HG02642 (cell line): ENCODE data around the gene NUDT14.

ENCODE experiments used
- ATAC-seq: cut with Tn5 transposase; IDR thresholded peaks from one replicate; pipeline ENCODE4 v1.9.1; 2021; ENCODE audit warnings: mild to moderate bottlenecking; ENCODE audit not compliant: unreplicated experiment, poor library complexity

NUDT14 gene

GRCh38 chr14:105200641-105201040, 19.5 kb upstream of the NUDT14 start:
- no peak for ATAC-seq

- no peak for ATAC-seq
Observed at GRCh38 chr14:105200074-105200473, 19.0 kb upstream of the NUDT14 start.

- ATAC-seq = no peak
Observed at GRCh38 chr14:105199093-105199492, 18.0 kb upstream of the NUDT14 start.

GRCh38 chr14:105198588-105198987, 17.5 kb upstream of the NUDT14 start:
- ATAC-seq = no peak

GRCh38 chr14:105197211-105197641, 16.1 kb upstream of the NUDT14 start:
- ATAC-seq = no peak

GRCh38 chr14:105196265-105196960, 15.3 kb upstream of the NUDT14 start:
- ATAC-seq = no peak

- ATAC-seq = no peak
Observed at GRCh38 chr14:105195522-105196264, 14.6 kb upstream of the NUDT14 start.

DNA sequence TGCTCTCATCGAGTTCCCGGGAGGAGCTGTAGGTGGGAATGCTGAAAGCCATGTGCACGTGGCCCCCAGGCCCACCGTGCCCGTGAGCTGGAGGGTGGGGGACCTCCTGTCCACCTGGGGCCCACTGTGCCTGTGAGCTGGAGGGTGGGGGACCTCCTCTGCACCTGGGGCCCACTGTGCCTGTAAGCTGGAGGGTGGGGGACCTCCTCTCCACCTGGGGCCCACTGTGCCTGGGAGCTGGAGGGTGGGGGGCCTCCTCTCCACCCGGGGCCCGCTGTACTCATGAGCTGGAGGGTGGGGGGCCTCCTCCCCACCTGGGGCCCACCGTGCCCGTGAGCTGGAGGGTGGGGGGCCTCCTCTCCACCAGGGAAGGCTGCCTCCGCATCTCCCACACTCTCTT, 13.9 kb upstream of the NUDT14 start:
- ATAC-seq = no peak

- ATAC-seq = no peak
Observed at GRCh38 chr14:105193916-105194782, 13.0 kb upstream of the NUDT14 start.

DNA sequence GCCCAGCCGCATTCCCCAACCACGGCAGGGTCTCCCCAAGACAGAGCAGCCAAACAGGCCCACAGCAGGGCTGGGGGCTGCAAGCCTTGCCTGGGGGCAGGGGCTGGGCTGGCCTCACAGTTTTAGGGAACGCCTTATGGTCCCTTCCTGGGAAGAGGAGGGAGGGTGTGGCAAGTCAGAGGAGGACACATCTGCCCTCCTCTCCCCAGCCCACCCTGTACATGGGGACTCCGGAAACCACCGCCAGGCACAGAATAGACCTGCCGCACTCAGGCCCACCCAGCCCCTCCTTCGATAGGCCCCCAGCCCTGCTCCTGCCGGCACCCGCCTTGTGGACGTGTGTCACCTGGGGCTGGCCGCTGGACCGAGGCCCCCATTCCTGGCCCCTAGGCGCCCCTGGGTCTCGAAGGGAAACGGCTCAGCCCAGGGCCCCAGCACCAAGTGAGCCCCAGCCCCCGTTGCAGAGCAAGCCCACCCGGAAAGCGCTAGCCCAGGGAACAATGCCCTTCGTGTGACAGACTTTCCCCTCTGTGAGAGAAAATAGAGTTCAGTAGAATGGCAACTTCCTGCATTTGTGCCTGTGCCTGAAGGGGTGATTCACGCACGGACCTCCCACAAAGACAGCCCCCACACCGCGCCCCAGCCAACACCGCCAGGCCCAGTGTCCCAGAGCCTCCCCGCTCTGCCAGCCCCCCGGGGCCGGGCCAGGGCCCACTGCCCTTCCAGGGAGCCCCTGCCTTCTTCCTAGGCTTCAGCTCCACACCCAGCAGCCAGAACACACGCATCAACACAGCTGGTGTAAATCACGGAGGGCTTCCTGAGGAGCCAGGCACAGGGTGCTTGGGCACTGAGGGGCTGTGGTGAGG, 12.0 kb upstream of the NUDT14 start:
- ATAC-seq = no peak

DNA sequence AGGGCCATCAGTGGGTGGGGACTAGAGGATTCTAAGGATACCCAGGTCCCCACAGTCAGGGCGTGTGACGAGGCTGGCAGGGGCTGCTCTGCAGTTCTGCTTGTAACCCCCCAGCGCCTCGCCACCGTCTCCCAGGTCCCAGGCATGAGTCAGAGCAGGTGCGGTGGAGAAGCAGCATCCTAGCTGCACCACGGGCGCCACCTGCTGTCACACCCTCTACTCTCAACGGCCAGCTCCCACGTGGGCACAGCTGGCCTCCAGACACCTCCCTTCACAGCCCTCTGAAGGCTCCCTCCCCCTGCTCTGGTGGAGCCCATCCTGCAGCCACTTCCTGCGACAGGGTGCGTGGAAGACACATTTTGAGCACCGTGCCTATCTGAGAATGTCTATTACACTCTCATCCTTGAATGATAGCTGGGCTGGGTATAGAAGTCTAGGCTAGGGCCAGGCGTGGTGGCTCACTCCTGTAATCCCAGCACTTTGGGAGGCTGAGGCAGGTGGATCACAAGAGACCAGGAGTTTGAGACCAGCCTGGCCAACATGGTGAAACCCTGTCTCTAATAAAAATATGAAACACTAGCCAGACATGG, 6.9 kb upstream of the NUDT14 start:
- no peak for ATAC-seq

- no peak for ATAC-seq
Observed at GRCh38 chr14:105187116-105187515, 6.0 kb upstream of the NUDT14 start.

DNA sequence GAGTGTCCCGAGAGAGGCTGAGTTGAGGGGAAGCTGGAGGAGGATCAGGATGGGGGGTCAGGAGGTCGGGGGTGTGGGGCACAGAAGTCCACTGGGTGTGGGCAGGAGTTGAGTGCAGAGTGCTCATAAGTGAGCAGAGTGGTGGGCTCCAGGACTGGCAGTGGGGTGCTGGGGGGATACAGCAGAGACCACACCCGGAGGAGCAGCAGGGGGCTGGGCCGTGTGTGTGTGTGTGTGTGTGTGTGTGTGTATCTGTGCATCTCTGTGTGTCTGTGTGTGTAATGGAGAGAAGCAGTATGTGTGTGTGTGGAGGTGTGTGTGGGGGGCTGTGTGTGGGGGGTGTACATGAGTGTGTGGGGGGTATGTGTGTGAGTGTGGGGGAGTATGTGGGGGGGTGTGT, 4.9 kb upstream of the NUDT14 start:
- no peak for ATAC-seq

- ATAC-seq = no peak
Observed at GRCh38 chr14:105185001-105185400, 3.9 kb upstream of the NUDT14 start.

DNA sequence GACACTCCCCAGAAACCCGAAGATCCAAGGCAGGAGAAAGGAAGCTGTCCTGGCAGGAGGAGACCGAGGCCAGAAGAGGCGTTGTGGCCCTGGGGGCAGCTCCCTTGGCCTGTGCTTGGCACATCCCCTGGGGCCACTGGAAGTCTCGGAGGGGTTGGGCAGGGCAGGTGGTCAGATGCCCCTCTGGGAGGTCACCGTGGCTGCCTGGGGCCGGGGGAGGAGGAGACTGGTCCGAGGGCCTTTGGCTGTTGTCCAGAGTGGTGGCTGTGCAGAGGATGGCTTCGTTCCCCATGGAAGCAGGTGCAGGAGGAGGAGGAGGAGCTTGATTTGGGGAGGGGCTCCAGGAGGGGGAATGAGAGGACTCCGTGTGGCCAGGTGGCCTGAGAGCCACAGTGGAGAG, 3.3 kb upstream of the NUDT14 start:
- no peak for ATAC-seq

DNA sequence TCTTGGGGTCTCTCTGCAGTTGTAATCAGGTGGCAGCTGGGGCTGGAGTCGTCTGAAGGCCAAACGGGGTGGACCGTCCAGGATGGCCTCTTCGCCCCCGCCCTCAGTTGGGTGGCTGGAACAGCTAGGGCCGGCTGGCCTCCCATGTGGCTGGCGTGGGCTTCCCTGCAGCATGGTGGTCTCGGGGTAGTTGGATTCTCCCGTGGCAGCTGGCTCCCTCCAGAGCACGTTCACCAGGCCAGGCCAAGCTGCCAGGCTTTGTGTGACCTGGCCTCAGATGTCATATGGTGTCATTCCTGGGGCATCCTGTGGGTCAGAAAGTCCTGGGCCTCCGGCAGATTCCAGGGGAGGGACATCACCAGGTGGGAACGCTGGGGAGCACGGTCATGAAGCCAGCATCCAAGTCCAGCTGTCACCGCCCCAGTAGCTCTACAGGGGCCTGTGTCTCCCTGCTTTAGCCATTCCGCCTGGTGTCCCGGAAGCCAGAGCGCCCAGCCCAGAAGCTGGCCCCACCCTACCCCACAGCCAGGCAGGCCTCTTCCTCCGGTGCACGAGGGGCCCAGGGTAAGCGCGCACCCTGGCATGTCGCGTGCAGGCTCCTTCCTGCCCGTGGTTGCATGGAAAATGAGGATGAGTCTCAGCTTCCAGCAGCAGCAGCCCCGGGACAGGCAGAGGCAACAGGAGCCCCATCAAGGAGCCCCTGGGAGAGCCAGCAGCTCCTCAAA, 1.3 kb upstream of the NUDT14 start:
- ATAC-seq = no peak

GRCh38 chr14:105181549-105182295, 610 bp upstream of the NUDT14 start:
- ATAC-seq = no peak

- no peak for ATAC-seq
Observed at GRCh38 chr14:105179191-105179590, 1.9 kb downstream of the NUDT14 start.

GRCh38 chr14:105178868-105179140, 2.3 kb downstream of the NUDT14 start:
- ATAC-seq = no peak
